ENCODE measurements around the gene MYEOV.

MYEOV gene

GRCh38 chr11:69285091-69285490 lies 8.9 kb upstream of the MYEOV start:
- H2AFZ ChIP-seq (ENCODE audit: low read depth, low read length, severe bottlenecking): no peak overlapping the region
- no peaks in the 10 kb centered on the region for H3K79me2 ChIP-seq (ENCODE audit: insufficient read depth, low read length)
- H3K36me3 ChIP-seq (ENCODE audit: low read length): no peaks in the 10 kb centered on the region
- H4K20me1 ChIP-seq (ENCODE audit: low read depth, low read length): no peaks in the 10 kb centered on the region
- no peaks in the 10 kb centered on the region for H3K27me3 ChIP-seq (ENCODE audit: low read length)
- no peak overlapping the region for H3K9ac ChIP-seq (ENCODE audit: low read length)
- no peak overlapping the region for H3K27ac ChIP-seq (ENCODE audit: low read depth, low read length)
- no peak for TF ChIP-seq EZH2phosphoT487 (conservative IDR thresholded peaks at IDR 0.05; ENCODE audit: low read length)
- TF ChIP-seq CTCF (IDR thresholded peaks at IDR 0.05; ENCODE audit: insufficient read depth, low read length, poor library complexity, severe bottlenecking): no peak
- no peaks in the 10 kb centered on the region for H3F3A ChIP-seq (ENCODE audit: insufficient read depth)
- H3K9me3 ChIP-seq (ENCODE audit: insufficient read depth, low read length): no peaks in the 10 kb centered on the region
- no peak overlapping the region for H3K4me2 ChIP-seq (ENCODE audit: low read depth, low read length, poor library complexity, severe bottlenecking)
- H3K4me3 ChIP-seq (ENCODE audit: insufficient read depth, low read length, poor library complexity, severe bottlenecking): no peak overlapping the region
- no peaks in the 10 kb centered on the region for H3K9me2 ChIP-seq (replicated peaks; ENCODE audit: insufficient read depth, low read length)

GRCh38 chr11:69285766-69286165 lies 8.2 kb upstream of the MYEOV start:
- Histone ChIP-seq H3K4me3 (ENCODE audit: insufficient read depth, low read length, poor library complexity, severe bottlenecking) (no peak overlapping the region), H3K36me3 (ENCODE audit: low read length) (no peaks in the 10 kb centered on the region), H4K20me1 (ENCODE audit: low read depth, low read length) (no peaks in the 10 kb centered on the region), H2AFZ (ENCODE audit: low read depth, low read length, severe bottlenecking) (no peak overlapping the region), H3K27ac (ENCODE audit: low read depth, low read length) (no peak overlapping the region), H3K9me2 (replicated peaks; ENCODE audit: insufficient read depth, low read length) (no peaks in the 10 kb centered on the region), H3K79me2 (ENCODE audit: insufficient read depth, low read length) (no peaks in the 10 kb centered on the region), H3K9ac (ENCODE audit: low read length) (no peak overlapping the region), H3F3A (ENCODE audit: insufficient read depth) (no peaks in the 10 kb centered on the region), H3K27me3 (ENCODE audit: low read length) (no peaks in the 10 kb centered on the region), H3K9me3 (ENCODE audit: insufficient read depth, low read length) (no peaks in the 10 kb centered on the region), H3K4me2 (ENCODE audit: low read depth, low read length, poor library complexity, severe bottlenecking) (no peak overlapping the region)
- no peak for TF ChIP-seq CTCF (IDR thresholded peaks at IDR 0.05; ENCODE audit: insufficient read depth, low read length, poor library complexity, severe bottlenecking)
- no peak for TF ChIP-seq EZH2phosphoT487 (conservative IDR thresholded peaks at IDR 0.05; ENCODE audit: low read length)

GRCh38 chr11:69286374-69287371 lies 7.3 kb upstream of the MYEOV start:
- no peaks in the 10 kb centered on the region for H3K9me3 ChIP-seq (ENCODE audit: insufficient read depth, low read length)
- H3K27me3 ChIP-seq (ENCODE audit: low read length): no peaks in the 10 kb centered on the region

More at GRCh38 chr11:69286374-69287371, 7.3 kb upstream of the MYEOV start:
- Histone ChIP-seq H3K4me3 (ENCODE audit: insufficient read depth, low read length, poor library complexity, severe bottlenecking) (no peak overlapping the region), H4K20me1 (ENCODE audit: low read depth, low read length) (no peaks in the 10 kb centered on the region), H3K9ac (ENCODE audit: low read length) (no peak overlapping the region), H3K27ac (ENCODE audit: low read depth, low read length) (no peak overlapping the region), H3K4me2 (ENCODE audit: low read depth, low read length, poor library complexity, severe bottlenecking) (no peak overlapping the region), H2AFZ (ENCODE audit: low read depth, low read length, severe bottlenecking) (no peak overlapping the region), H3K9me2 (replicated peaks; ENCODE audit: insufficient read depth, low read length) (no peaks in the 10 kb centered on the region), H3K36me3 (ENCODE audit: low read length) (no peaks in the 10 kb centered on the region), H3K79me2 (ENCODE audit: insufficient read depth, low read length) (no peaks in the 10 kb centered on the region), H3F3A (ENCODE audit: insufficient read depth) (no peaks in the 10 kb centered on the region)
- TF ChIP-seq EZH2phosphoT487 (conservative IDR thresholded peaks at IDR 0.05; ENCODE audit: low read length): no peak
- TF ChIP-seq CTCF (IDR thresholded peaks at IDR 0.05; ENCODE audit: insufficient read depth, low read length, poor library complexity, severe bottlenecking): no peak
